ENCODE measurements around the gene GNAS.
"Not testable (repeated sequence)": the region's sequence is repeated elsewhere in the genome, so short reads cannot be mapped to it uniquely, and the experiment has no call there.

The GNAS gene

GRCh38 chr20:58819921-58820320, 32.6 kb upstream of the GNAS start:
- peaks cover 4% of the 10 kb centered on the region; the same call in 1 of the 2 replicates for H3K9me3 ChIP-seq (ENCODE audit: insufficient read depth, low read length)
- TF ChIP-seq ZNF274 (IDR thresholded peaks at IDR 0.05; ENCODE audit: low read depth, low read length), result no peak
- no peak for TF ChIP-seq YY1 (IDR thresholded peaks at IDR 0.05; ENCODE audit: insufficient read depth, insufficient read length)
- no peak for TF ChIP-seq SUZ12 (IDR thresholded peaks at IDR 0.05; ENCODE audit: extremely low read depth, insufficient read depth, insufficient read length)
- no peak for DNase-seq (ENCODE audit: low read depth, low spot score)
- H3K4me3 ChIP-seq (ENCODE audit: insufficient read length, low read depth), result no peak overlapping the region
- H3K27me3 ChIP-seq (ENCODE audit: insufficient read depth, insufficient read length), result no peaks in the 10 kb centered on the region
- no peak overlapping the region for H3K9ac ChIP-seq (ENCODE audit: insufficient read length, low read depth)
- no peaks in the 10 kb centered on the region for H3K4me1 ChIP-seq (ENCODE audit: insufficient read depth, insufficient read length)
- peaks cover 84% of the 10 kb centered on the region for H3K36me3 ChIP-seq (ENCODE audit: insufficient read depth, insufficient read length, low read length)

GRCh38 chr20:58820515-58820914, 32.0 kb upstream of the GNAS start:
- H3K4me3 ChIP-seq (ENCODE audit: insufficient read length, low read depth); H3K4me1 ChIP-seq (ENCODE audit: insufficient read depth, insufficient read length); DNase-seq (ENCODE audit: low read depth, low spot score); H3K9ac ChIP-seq (ENCODE audit: insufficient read length, low read depth); H3K9me3 ChIP-seq (ENCODE audit: insufficient read depth, low read length); H3K27me3 ChIP-seq (ENCODE audit: insufficient read depth, insufficient read length): not testable (repeated sequence)
- H3K36me3 ChIP-seq (ENCODE audit: insufficient read depth, insufficient read length, low read length), result peaks cover 86% of the 10 kb centered on the region

GRCh38 chr20:58822149-58822548, 30.4 kb upstream of the GNAS start:
- TF ChIP-seq ZNF274 (IDR thresholded peaks at IDR 0.05; ENCODE audit: low read depth, low read length) (no peak), SUZ12 (IDR thresholded peaks at IDR 0.05; ENCODE audit: extremely low read depth, insufficient read depth, insufficient read length) (no peak), YY1 (IDR thresholded peaks at IDR 0.05; ENCODE audit: insufficient read depth, insufficient read length) (no peak)
- no peak for DNase-seq (ENCODE audit: low read depth, low spot score)
- Histone ChIP-seq H3K4me3 (ENCODE audit: insufficient read length, low read depth) (no peak overlapping the region), H3K4me1 (ENCODE audit: insufficient read depth, insufficient read length) (no peaks in the 10 kb centered on the region), H3K36me3 (ENCODE audit: insufficient read depth, insufficient read length, low read length) (peaks cover 83% of the 10 kb centered on the region), H3K9ac (ENCODE audit: insufficient read length, low read depth) (no peak overlapping the region), H3K9me3 (ENCODE audit: insufficient read depth, low read length) (peaks cover 4% of the 10 kb centered on the region; the same call in 1 of the 2 replicates), H3K27me3 (ENCODE audit: insufficient read depth, insufficient read length) (no peaks in the 10 kb centered on the region)

GRCh38 chr20:58822748-58823730, 29.5 kb upstream of the GNAS start:
- Histone ChIP-seq H3K9me3 (ENCODE audit: insufficient read depth, low read length) (peaks cover 4% of the 10 kb centered on the region; the same call in 1 of the 2 replicates), H3K27me3 (ENCODE audit: insufficient read depth, insufficient read length) (no peaks in the 10 kb centered on the region), H3K4me1 (ENCODE audit: insufficient read depth, insufficient read length) (no peaks in the 10 kb centered on the region), H3K36me3 (ENCODE audit: insufficient read depth, insufficient read length, low read length) (peaks cover 80% of the 10 kb centered on the region), H3K9ac (ENCODE audit: insufficient read length, low read depth) (no peak overlapping the region), H3K4me3 (ENCODE audit: insufficient read length, low read depth) (no peak overlapping the region)
- DNase-seq (ENCODE audit: low read depth, low spot score), result no peak
- no peak for TF ChIP-seq SUZ12 (IDR thresholded peaks at IDR 0.05; ENCODE audit: extremely low read depth, insufficient read depth, insufficient read length)
- no peak for TF ChIP-seq ZNF274 (IDR thresholded peaks at IDR 0.05; ENCODE audit: low read depth, low read length)
- no peak for TF ChIP-seq YY1 (IDR thresholded peaks at IDR 0.05; ENCODE audit: insufficient read depth, insufficient read length)

GRCh38 chr20:58824843-58825242, 27.7 kb upstream of the GNAS start:
- TF ChIP-seq SUZ12 (IDR thresholded peaks at IDR 0.05; ENCODE audit: extremely low read depth, insufficient read depth, insufficient read length) (no peak), YY1 (IDR thresholded peaks at IDR 0.05; ENCODE audit: insufficient read depth, insufficient read length) (no peak)
- no peak overlapping the region for H3K4me3 ChIP-seq (ENCODE audit: insufficient read length, low read depth)
- peaks cover 4% of the 10 kb centered on the region; the same call in 1 of the 2 replicates for H3K9me3 ChIP-seq (ENCODE audit: insufficient read depth, low read length)
- no peak for DNase-seq (ENCODE audit: low read depth, low spot score)
- H3K4me1 ChIP-seq (ENCODE audit: insufficient read depth, insufficient read length), result no peaks in the 10 kb centered on the region
- peaks cover 74% of the 10 kb centered on the region for H3K36me3 ChIP-seq (ENCODE audit: insufficient read depth, insufficient read length, low read length)
- H3K27me3 ChIP-seq (ENCODE audit: insufficient read depth, insufficient read length), result no peaks in the 10 kb centered on the region
- H3K9ac ChIP-seq (ENCODE audit: insufficient read length, low read depth), result no peak overlapping the region

DNA sequence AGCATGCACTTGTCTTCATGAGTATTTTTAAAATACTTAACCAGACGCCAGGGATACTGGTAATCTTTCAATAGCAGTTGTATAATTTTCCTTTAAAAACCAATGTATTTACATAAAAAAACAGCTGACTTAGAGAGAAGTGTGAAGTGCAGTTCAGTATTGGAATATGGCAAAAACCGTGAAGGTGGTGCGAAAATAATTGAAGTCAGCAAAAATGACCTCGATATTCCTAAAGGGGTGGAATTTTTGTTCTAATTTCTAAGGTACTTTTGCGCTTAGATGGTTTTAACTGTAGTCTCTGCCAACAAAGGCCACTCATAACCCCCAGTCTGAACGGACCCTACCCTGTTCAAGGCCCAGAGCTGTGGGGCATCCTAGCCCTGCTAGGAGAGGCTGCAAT, 27.1 kb upstream of the GNAS start:
- Histone ChIP-seq H3K36me3 (ENCODE audit: insufficient read depth, insufficient read length, low read length) (peaks cover 74% of the 10 kb centered on the region), H3K27me3 (ENCODE audit: insufficient read depth, insufficient read length) (no peaks in the 10 kb centered on the region), H3K4me1 (ENCODE audit: insufficient read depth, insufficient read length) (no peaks in the 10 kb centered on the region), H3K4me3 (ENCODE audit: insufficient read length, low read depth) (no peak overlapping the region), H3K9ac (ENCODE audit: insufficient read length, low read depth) (no peak overlapping the region), H3K9me3 (ENCODE audit: insufficient read depth, low read length) (peaks cover 4% of the 10 kb centered on the region; the same call in 1 of the 2 replicates)
- DNase-seq (ENCODE audit: low read depth, low spot score), result no peak
- TF ChIP-seq YY1 (IDR thresholded peaks at IDR 0.05; ENCODE audit: insufficient read depth, insufficient read length) (no peak), ZNF274 (IDR thresholded peaks at IDR 0.05; ENCODE audit: low read depth, low read length) (no peak), SUZ12 (IDR thresholded peaks at IDR 0.05; ENCODE audit: extremely low read depth, insufficient read depth, insufficient read length) (no peak)

- H3K9ac ChIP-seq (ENCODE audit: insufficient read length, low read depth), result no peak overlapping the region
- H3K36me3 ChIP-seq (ENCODE audit: insufficient read depth, insufficient read length, low read length), result peaks cover 70% of the 10 kb centered on the region
- no peaks in the 10 kb centered on the region for H3K27me3 ChIP-seq (ENCODE audit: insufficient read depth, insufficient read length)
- no peaks in the 10 kb centered on the region for H3K9me3 ChIP-seq (ENCODE audit: insufficient read depth, low read length)
- no peak for DNase-seq (ENCODE audit: low read depth, low spot score)
- no peaks in the 10 kb centered on the region for H3K4me1 ChIP-seq (ENCODE audit: insufficient read depth, insufficient read length)
- TF ChIP-seq YY1 (IDR thresholded peaks at IDR 0.05; ENCODE audit: insufficient read depth, insufficient read length), result no peak
- TF ChIP-seq SUZ12 (IDR thresholded peaks at IDR 0.05; ENCODE audit: extremely low read depth, insufficient read depth, insufficient read length), result no peak
- TF ChIP-seq ZNF274 (IDR thresholded peaks at IDR 0.05; ENCODE audit: low read depth, low read length), result no peak
- no peak overlapping the region for H3K4me3 ChIP-seq (ENCODE audit: insufficient read length, low read depth)
Measured at GRCh38 chr20:58826271-58826670, 26.2 kb upstream of the GNAS start.

Measured in NT2/D1 (cell line).